Vein endothelial cell (primary cell): ENCODE data around the gene MAS1. TPM values are rescaled to one million over a fixed set of nuclear protein-coding genes. Genes with fewer than 3 reads are reported as not detected.

ENCODE experiments used
- total RNA-seq: library from RNA; depleted of rRNA; stranded (reverse); fragments of >200 nt; gene quantifications from 2 replicates; pipeline ENCODE4 v1.2.3, GENCODE V29; 2012

Gene MAS1
- not detected in 2 replicates for total RNA-seq

GRCh38 chr6:159890792-159891191 is at the start of gene MAS1:
MAS1 (plus strand) TSS chr6:159890988; CDS start chr6:159906956, 15,968 bp downstream.

Other genes with a start within 250 kb of the MAS1 start
- gene SOD2, start 197.7 kb upstream of the MAS1 start, total RNA-seq, result 62.7 and 165 TPM in 2 replicates
- gene WTAP, start 163.5 kb upstream of the MAS1 start, total RNA-seq, result 82.3 and 97.0 TPM in 2 replicates
- gene ACAT2, start 128.9 kb upstream of the MAS1 start, total RNA-seq, result 10.8 and 38.3 TPM in 2 replicates
- gene TCP1, start 101.4 kb upstream of the MAS1 start, total RNA-seq, result 261 and 310 TPM in 2 replicates
- gene MRPL18, start 100.5 kb upstream of the MAS1 start, total RNA-seq, result 64.5 and 67.9 TPM in 2 replicates
- gene PNLDC1, start 90.7 kb upstream of the MAS1 start, total RNA-seq, result 0.38 TPM in 1 of 2 replicates, not detected in the other
- 94.4 TPM in 2 replicates for gene IGF2R, start 78.1 kb downstream of the MAS1 start, total RNA-seq
- gene SLC22A1, start 230.8 kb downstream of the MAS1 start, total RNA-seq, result 0.19 and 0.65 TPM in 2 replicates